Measurements from ENCODE around the gene PACS2.

Gene PACS2

GRCh38 chr14:105309371-105309770 is 5.2 kb upstream of the PACS2 start:
- no peak overlapping the region for H3K27ac ChIP-seq
- DNase-seq (ENCODE audit: low spot score): no peak

GRCh38 chr14:105311838-105312237 is 2.7 kb upstream of the PACS2 start:
- Histone ChIP-seq H3K4me3 (no peak overlapping the region), H3K27ac (no peak overlapping the region)
- TF ChIP-seq CTCF (IDR thresholded peaks at IDR 0.05): no peak
- DNase-seq (ENCODE audit: low spot score): no peak

More at GRCh38 chr14:105309371-105309770, 5.2 kb upstream of the PACS2 start:
- no peak for TF ChIP-seq CTCF (IDR thresholded peaks at IDR 0.05)
- no peak overlapping the region for H3K4me3 ChIP-seq

GRCh38 chr14:105312973-105313372 is 1.6 kb upstream of the PACS2 start:
- DNase-seq (ENCODE audit: low spot score): no peak
- H3K27ac ChIP-seq: peak overlapping the region in 1 of 2 donors; percentile 79
- TF ChIP-seq CTCF (IDR thresholded peaks at IDR 0.05): no peak
- no peak overlapping the region for H3K4me3 ChIP-seq

GRCh38 chr14:105313381-105314286 is 914 bp upstream of the PACS2 start:
- peak overlapping the region; percentile 79 to 97 for H3K27ac ChIP-seq
- peak overlapping the region; percentile 90 for H3K4me3 ChIP-seq
- no peak for DNase-seq (ENCODE audit: low spot score)
- TF ChIP-seq CTCF (IDR thresholded peaks at IDR 0.05): no peak

GRCh38 chr14:105315211-105315721 is 718 bp downstream of the PACS2 start:
- peak overlapping the region; percentile 2 to 90 for H3K27ac ChIP-seq
- TF ChIP-seq CTCF (IDR thresholded peaks at IDR 0.05): no peak
- peak overlapping the region; percentile 94 for H3K4me3 ChIP-seq
- no peak for DNase-seq (ENCODE audit: low spot score)

- DNase-seq (ENCODE audit: low spot score): no peak
- Histone ChIP-seq H3K4me3 (peak overlapping the region; percentile 94), H3K27ac (peak overlapping the region in 1 of 2 donors; percentile 90)
- no peak for TF ChIP-seq CTCF (IDR thresholded peaks at IDR 0.05)
Measured at GRCh38 chr14:105315941-105316576, 1.5 kb downstream of the PACS2 start.
